Measurements from ENCODE around the gene PPFIA4.

DNA sequence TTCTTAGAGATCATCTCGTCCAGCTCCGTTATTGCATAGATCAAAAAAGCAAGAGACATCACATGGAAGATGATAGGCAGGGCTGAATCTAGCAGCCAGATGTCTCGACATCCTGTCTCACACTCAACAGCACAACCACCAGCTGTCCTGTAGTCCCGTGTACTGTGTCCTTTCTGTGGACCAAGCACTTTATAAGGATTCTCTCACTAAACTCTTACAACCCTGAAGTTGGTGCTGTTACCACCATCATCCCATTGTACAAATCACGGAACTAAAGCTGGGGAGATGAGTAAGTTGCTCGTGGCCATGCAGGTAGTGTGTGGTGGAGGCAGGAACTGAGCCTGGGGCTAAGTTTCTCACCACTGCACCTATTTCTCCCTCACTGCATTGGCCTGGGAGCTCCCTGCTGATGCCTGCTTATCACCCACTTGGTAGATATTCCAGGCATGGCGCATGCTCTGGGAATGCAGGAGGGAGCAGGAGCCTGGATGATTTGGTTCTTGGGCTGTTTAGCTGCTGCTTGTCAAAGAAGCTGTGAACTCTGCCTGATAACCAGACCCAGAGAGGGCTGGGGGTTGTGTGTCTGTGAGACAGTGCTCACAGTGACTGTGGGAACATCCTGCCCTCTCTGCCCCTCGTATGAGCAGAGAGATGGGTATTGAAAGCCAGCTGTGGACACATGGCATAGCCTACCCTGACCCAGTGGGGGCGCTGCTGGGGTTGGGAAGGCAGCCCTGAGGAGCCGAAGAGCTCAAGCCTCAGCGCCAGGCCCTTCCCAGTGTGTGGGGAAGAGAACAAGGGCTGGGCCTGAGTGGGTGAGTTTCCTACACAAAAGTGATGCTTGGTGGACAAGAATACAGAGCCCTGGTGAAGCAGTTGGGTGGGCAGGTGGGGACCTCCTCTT, 13.6 kb downstream of the PPFIA4 start:
- TF ChIP-seq, protein P1, sequence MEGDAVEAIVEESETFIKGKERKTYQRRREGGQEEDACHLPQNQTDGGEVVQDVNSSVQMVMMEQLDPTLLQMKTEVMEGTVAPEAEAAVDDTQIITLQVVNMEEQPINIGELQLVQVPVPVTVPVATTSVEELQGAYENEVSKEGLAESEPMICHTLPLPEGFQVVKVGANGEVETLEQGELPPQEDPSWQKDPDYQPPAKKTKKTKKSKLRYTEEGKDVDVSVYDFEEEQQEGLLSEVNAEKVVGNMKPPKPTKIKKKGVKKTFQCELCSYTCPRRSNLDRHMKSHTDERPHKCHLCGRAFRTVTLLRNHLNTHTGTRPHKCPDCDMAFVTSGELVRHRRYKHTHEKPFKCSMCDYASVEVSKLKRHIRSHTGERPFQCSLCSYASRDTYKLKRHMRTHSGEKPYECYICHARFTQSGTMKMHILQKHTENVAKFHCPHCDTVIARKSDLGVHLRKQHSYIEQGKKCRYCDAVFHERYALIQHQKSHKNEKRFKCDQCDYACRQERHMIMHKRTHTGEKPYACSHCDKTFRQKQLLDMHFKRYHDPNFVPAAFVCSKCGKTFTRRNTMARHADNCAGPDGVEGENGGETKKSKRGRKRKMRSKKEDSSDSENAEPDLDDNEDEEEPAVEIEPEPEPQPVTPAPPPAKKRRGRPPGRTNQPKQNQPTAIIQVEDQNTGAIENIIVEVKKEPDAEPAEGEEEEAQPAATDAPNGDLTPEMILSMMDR (IDR thresholded peaks at IDR 0.05), result no peak
- TF ChIP-seq POLR2A (IDR thresholded peaks at IDR 0.05) (no peak), EP300 (IDR thresholded peaks at IDR 0.05) (no peak), POLR2AphosphoS5 (IDR thresholded peaks at IDR 0.05) (no peak)
